SK-N-SH (cell line): ENCODE data around the gene HAUS7. TPM values are rescaled to one million over a fixed set of nuclear protein-coding genes. Genes with fewer than 3 reads are reported as not detected.

Source experiments
- CTCF ChIA-PET: fragments of 300-600, 350-600 bp; formaldehyde crosslinking; extraction: SDS; loops from one replicate; lab custom pipeline; 2021; lab: Yijun Ruan, JAX
- POLR2A ChIA-PET: fragments of 350-600 bp; sonication (Branson Sonifier 250); formaldehyde crosslinking; extraction: SDS; loops from one replicate; lab custom pipeline; 2020; ENCODE audit warnings: antibody characterized with exemption, inconsistent platforms; lab: Yijun Ruan, JAX
- DNase-seq: peaks from one replicate; pipeline ENCODE4 v3.0.0; 2012
- H2AFZ ChIP-seq: fragments of 200-600 bp; sonication (generic); 2 replicates; pipeline ENCODE4 v1.8.1; 2016; ENCODE audit warnings: antibody characterized with exemption, mild to moderate bottlenecking, low read depth
- H3F3A ChIP-seq: fragments of 200-600 bp; sonication (generic); replicated peaks from 2 replicates; pipeline ENCODE3; 2016; ENCODE audit warnings: antibody characterized with exemption, mild to moderate bottlenecking; ENCODE audit not compliant: insufficient read depth
- H3K27ac ChIP-seq, 2 experiments: fragments of 200-500 bp in 1 of 2; fragments of 200-600 bp in 1 of 2; sonication (Bioruptor generic) in 1 of 2; sonication (generic), shearing (Covaris generic) in 1 of 2; 2 replicates each; pipeline versions ENCODE4 v1.5.1 to v1.6.1; 2014 to 2016; ENCODE audit warnings: low read depth in 2 of 2, inconsistent platforms in 1 of 2, low read length in 1 of 2, mild to moderate bottlenecking in 1 of 2, mixed read lengths in 1 of 2
- H3K27me3 ChIP-seq: fragments of 200-600 bp; sonication (generic), shearing (Covaris generic); 2 replicates; pipeline ENCODE4 v1.6.1; 2016; ENCODE audit warnings: mixed run types; ENCODE audit not compliant: insufficient read depth
- H3K36me3 ChIP-seq, 2 experiments: fragments of 200-500 bp in 1 of 2; fragments of 200-600 bp in 1 of 2; sonication (Bioruptor generic) in 1 of 2; sonication (generic) in 1 of 2; replicated peaks in 1 of 2; 2 replicates each; pipeline versions ENCODE3 to v1.5.1; 2014 to 2016; ENCODE audit warnings: low read length in 1 of 2, mild to moderate bottlenecking in 1 of 2; ENCODE audit not compliant: insufficient read depth in 2 of 2, control insufficient read depth in 1 of 2
- H3K4me1 ChIP-seq, 2 experiments: fragments of 200-500 bp in 1 of 2; fragments of 200-600 bp in 1 of 2; sonication (Bioruptor generic) in 1 of 2; sonication (generic), shearing (Covaris generic) in 1 of 2; 2 replicates each; pipeline versions ENCODE4 v1.5.1 to v1.6.1; 2014 to 2016; ENCODE audit warnings: low read depth in 1 of 2, low read length in 1 of 2, mixed run types in 1 of 2; ENCODE audit not compliant: insufficient read depth in 2 of 2, control insufficient read depth in 1 of 2
- H3K4me2 ChIP-seq: fragments of 200-600 bp; sonication (generic), shearing (Covaris generic); 2 replicates; pipeline ENCODE4 v1.6.1; 2017; ENCODE audit warnings: mixed run types
- H3K4me3 ChIP-seq, 2 experiments: fragments of 200-500 bp in 1 of 2; fragments of 200-600 bp in 1 of 2; sonication (Bioruptor generic) in 1 of 2; sonication (generic), shearing (Covaris generic) in 1 of 2; 2 replicates each; pipeline versions ENCODE4 v1.5.1 to v1.8.1; 2014 to 2016; ENCODE audit warnings: low read depth in 2 of 2, inconsistent platforms in 1 of 2, low read length in 1 of 2, mild to moderate bottlenecking in 1 of 2, mixed read lengths in 1 of 2, moderate library complexity in 1 of 2
- H3K79me2 ChIP-seq: fragments of 200-600 bp; sonication (generic); 2 replicates; pipeline ENCODE4 v1.8.1; 2017; ENCODE audit warnings: mild to moderate bottlenecking; ENCODE audit not compliant: insufficient read depth
- H3K9ac ChIP-seq: fragments of 200-600 bp; sonication (generic); 2 replicates; pipeline ENCODE4 v1.6.1; 2017; ENCODE audit warnings: mixed run types
- H3K9me2 ChIP-seq: fragments of 200-600 bp; sonication (generic); 2 replicates; pipeline ENCODE4 v1.6.1; 2017; ENCODE audit warnings: mixed run types
- H3K9me3 ChIP-seq: fragments of 200-600 bp; sonication (generic); 2 replicates; pipeline ENCODE4 v1.6.1; 2017; ENCODE audit warnings: mixed run types, mild to moderate bottlenecking, moderate library complexity
- H4K20me1 ChIP-seq: fragments of 200-600 bp; sonication (generic); 2 replicates; pipeline ENCODE4 v1.6.1; 2017; ENCODE audit warnings: mild to moderate bottlenecking, mixed run types; ENCODE audit not compliant: insufficient read depth
- CHD2 ChIP-seq: fragments of 150-350 bp; IDR thresholded peaks from 2 replicates; pipeline ENCODE4 v1.6.1; 2018; ENCODE audit warnings: low read length; ENCODE audit not compliant: partially characterized antibody
- CTCF ChIP-seq: fragments of 200-600 bp; sonication (generic); IDR thresholded peaks from 2 replicates; pipeline ENCODE4 v1.6.1; 2017; ENCODE audit warnings: antibody characterized with exemption, mild to moderate bottlenecking, moderate library complexity
- EP300 ChIP-seq, 2 experiments: IDR thresholded peaks; 2 replicates each; pipeline versions ENCODE4 v1.4.0 to v1.6.1; 2012; ENCODE audit warnings: borderline replicate concordance in 1 of 2, low read depth in 1 of 2, low read length in 1 of 2
- FOSL2 ChIP-seq: IDR thresholded peaks from 2 replicates; pipeline ENCODE4 v1.4.0; 2012; ENCODE audit warnings: low read depth, mild to moderate bottlenecking, moderate library complexity, borderline replicate concordance
- FOXM1 ChIP-seq: IDR thresholded peaks from 2 replicates; pipeline ENCODE4 v1.4.0; 2012; ENCODE audit warnings: low read depth, mild to moderate bottlenecking
- IRF3 ChIP-seq: fragments of 150-350 bp; IDR thresholded peaks from 2 replicates; pipeline ENCODE4 v1.6.1; 2016; ENCODE audit warnings: mild to moderate bottlenecking, low read depth, low read length
- MEF2A ChIP-seq: IDR thresholded peaks from 2 replicates; pipeline ENCODE4 v1.4.0; 2012; ENCODE audit warnings: low read depth, borderline replicate concordance
- NFIC ChIP-seq: IDR thresholded peaks from 2 replicates; pipeline ENCODE4 v1.4.0; 2012; ENCODE audit warnings: borderline replicate concordance
- PBX3 ChIP-seq: IDR thresholded peaks from 2 replicates; pipeline ENCODE4; 2012
- POLR2AphosphoS5 ChIP-seq: IDR thresholded peaks from 2 replicates; pipeline ENCODE4 v1.6.1; 2012; ENCODE audit warnings: low read depth, low read length
- TAF1 ChIP-seq: IDR thresholded peaks from 2 replicates; pipeline ENCODE4 v1.6.1; 2012; ENCODE audit warnings: low read depth, mild to moderate bottlenecking, low read length, moderate library complexity, borderline replicate concordance
- USF2 ChIP-seq: fragments of 150-350 bp; IDR thresholded peaks from 2 replicates; pipeline ENCODE4 v1.6.1; 2017; ENCODE audit warnings: antibody characterized with exemption, low read length, low read depth, borderline replicate concordance
- ZBTB33 ChIP-seq: IDR thresholded peaks from 2 replicates; pipeline ENCODE4 v1.4.0; 2012; ENCODE audit warnings: low read depth, borderline replicate concordance
- WGBS: methylation state at CpG from one replicate; pipeline ENCODE4 v1.1.6; 2017; ENCODE audit warnings: low lambda C conversion rate; 5-methylcytosine and 5-hydroxymethylcytosine counted together
- polyA plus RNA-seq, 3 experiments: library from polyadenylated mRNA; depleted of rRNA; stranded (reverse); fragments of >200 nt; gene quantifications; 2 replicates each; pipeline ENCODE4 v1.2.3, GENCODE V29; 2012

The HAUS7 gene
- polyA plus RNA-seq, 1 of the 3 experiments (the other 2 are of a cell fraction) = 39.7 TPM

- Histone ChIP-seq H2AFZ (no peak overlapping the region), H3K79me2 (no peaks in the 10 kb centered on the region), H4K20me1 (no peaks in the 10 kb centered on the region), H3K36me3 (peaks cover 0 to 8% of the 10 kb centered on the region in 2 experiments), H3K4me2 (no peak overlapping the region), H3K4me3 (no peak overlapping the region), H3K9me2 (no peaks in the 10 kb centered on the region), H3K9ac (no peak overlapping the region), H3K27me3 (no peaks in the 10 kb centered on the region; the same call in 1 of the 2 replicates), H3K27ac (no peak overlapping the region), H3F3A (peaks cover 3% of the 10 kb centered on the region), H3K4me1 (no peaks in the 10 kb centered on the region), H3K9me3 (no peaks in the 10 kb centered on the region)
- POLR2A ChIA-PET = no interaction called here
- no peak for DNase-seq
- 53% methylated on average over 10 of the region's 12 CpGs for WGBS
- CTCF ChIA-PET = interaction anchor here (2.3 kb wide), 1 partner anchor 44 kb away, joined by 14 read pairs; no protein-coding TSS in a partner anchor
- TF ChIP-seq FOXM1 (no peak), USF2 (no peak), EP300 (IDR thresholded peaks at IDR 0.05; ENCODE audit: borderline replicate concordance in 1 of 2, low read depth in 1 of 2, low read length in 1 of 2) (no peak), CHD2 (no peak), ZBTB33 (no peak), IRF3 (no peak), CTCF (no peak), PBX3 (no peak), MEF2A (no peak), FOSL2 (no peak), POLR2AphosphoS5 (no peak), TAF1 (no peak), NFIC (no peak)
Measured at GRCh38 chrX:153463556-153463955, 6.8 kb downstream of the HAUS7 start.
